GM06990 (cell line): ENCODE results near the gene TRPM6.
A peak's percentile ranks its signal among the peaks of the same experiment; 100 is the strongest.

ENCODE experiments used
- DNase-seq: peaks from one replicate; pipeline ENCODE4 v3.0.0-alpha.2; 2011; ENCODE audit not compliant: insufficient read length; ENCODE audit errors: extremely low read depth
- H3K27me3 ChIP-seq: replicated peaks from 2 replicates; pipeline ENCODE4 v1.6.0; 2011; ENCODE audit warnings: low read length; ENCODE audit not compliant: control insufficient read depth, insufficient read depth
- H3K36me3 ChIP-seq: 2 replicates; pipeline ENCODE4 v1.5.1; 2011; ENCODE audit warnings: low read length; ENCODE audit not compliant: control insufficient read depth, insufficient read depth
- H3K4me3 ChIP-seq: replicated peaks from 2 replicates; pipeline ENCODE4 v1.5.1; 2011; ENCODE audit warnings: low read depth, mild to moderate bottlenecking, control low read depth, low read length
- CTCF ChIP-seq: IDR thresholded peaks from 2 replicates; pipeline ENCODE4 v1.5.1; 2011; ENCODE audit warnings: low read length, control low read depth, mild to moderate bottlenecking, inconsistent platforms; ENCODE audit not compliant: insufficient read depth, poor library complexity, severe bottlenecking

The TRPM6 gene

GRCh38 chr9:74771672-74772071, 116.0 kb downstream of the TRPM6 start:
- Histone ChIP-seq H3K36me3 (no peaks in the 10 kb centered on the region), H3K27me3 (no peaks in the 10 kb centered on the region; the same call in 1 of the 2 replicates), H3K4me3 (no peak overlapping the region)
- no peak for TF ChIP-seq CTCF
- no peak for DNase-seq

- H3K4me3 ChIP-seq, result no peak overlapping the region
- no peak for TF ChIP-seq CTCF
- no peak for DNase-seq
- no peaks in the 10 kb centered on the region for H3K36me3 ChIP-seq
- no peaks in the 10 kb centered on the region; the same call in 1 of the 2 replicates for H3K27me3 ChIP-seq
These were observed 116.5 kb downstream of the TRPM6 start for GRCh38 chr9:74771262-74771585.

GRCh38 chr9:74770508-74771261, 117.0 kb downstream of the TRPM6 start:
- H3K27me3 ChIP-seq, result no peaks in the 10 kb centered on the region; the same call in 1 of the 2 replicates
- peak; percentile 97 for TF ChIP-seq CTCF
- H3K36me3 ChIP-seq, result no peaks in the 10 kb centered on the region
- no peak overlapping the region for H3K4me3 ChIP-seq
- peak; percentile 25 for DNase-seq

GRCh38 chr9:74765481-74765971, 122.2 kb downstream of the TRPM6 start:
- H3K27me3 ChIP-seq, result no peaks in the 10 kb centered on the region; the same call in 1 of the 2 replicates
- DNase-seq, result no peak
- TF ChIP-seq CTCF, result no peak
- H3K36me3 ChIP-seq, result no peaks in the 10 kb centered on the region
- no peak overlapping the region for H3K4me3 ChIP-seq

- no peak for DNase-seq
- H3K36me3 ChIP-seq, result no peaks in the 10 kb centered on the region
- no peak overlapping the region for H3K4me3 ChIP-seq
- H3K27me3 ChIP-seq, result no peaks in the 10 kb centered on the region
- no peak for TF ChIP-seq CTCF
These were observed 124.8 kb downstream of the TRPM6 start for GRCh38 chr9:74762950-74763349.
